GM19324 (cell line): Measurements from ENCODE around the gene TAS1R3.
A peak's percentile ranks its signal among the peaks of the same experiment; 100 is the strongest.

Experiments used
- ATAC-seq: cut with Tn5 transposase; IDR thresholded peaks from one replicate; pipeline ENCODE4 v1.9.1; 2021; ENCODE audit warnings: mild to moderate bottlenecking, moderate library complexity; ENCODE audit not compliant: unreplicated experiment, low FRiP score

The TAS1R3 gene

DNA sequence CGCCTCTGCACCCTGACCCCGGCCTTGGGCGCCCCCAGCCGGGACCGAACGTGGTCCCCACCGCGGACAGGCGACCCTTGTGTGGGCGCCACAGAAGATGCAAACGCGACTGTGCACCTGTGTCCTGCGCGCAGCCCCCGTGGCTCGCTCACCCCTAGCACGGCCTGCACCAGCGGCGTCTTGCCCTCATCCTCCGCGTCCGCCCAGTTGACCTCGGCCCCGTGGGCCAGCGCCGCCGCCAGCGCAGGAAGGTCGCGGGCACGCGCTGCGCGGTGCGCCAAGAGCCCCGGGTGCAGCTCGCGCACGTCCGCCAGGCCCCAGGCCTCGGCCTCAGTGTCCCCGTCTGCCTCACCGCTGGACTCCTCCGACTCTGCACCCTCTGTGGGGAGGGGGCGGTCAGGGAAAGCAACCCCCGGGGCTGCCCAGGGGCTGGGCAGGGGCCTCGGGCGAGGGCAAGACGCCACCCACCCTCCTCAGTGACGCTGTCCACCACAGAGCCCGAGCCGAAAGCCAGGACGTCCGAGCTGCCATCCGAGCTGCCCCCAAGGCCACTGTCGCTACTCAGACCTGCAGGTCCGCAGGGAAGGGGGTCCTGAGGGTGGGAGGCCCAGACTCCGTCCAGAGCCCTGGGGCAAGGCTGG, 36.7 kb upstream of the TAS1R3 start:
- ATAC-seq: no peak

GRCh38 chr1:1295154-1295923, 35.7 kb upstream of the TAS1R3 start:
- no peak for ATAC-seq

- no peak for ATAC-seq
Measured at GRCh38 chr1:1296070-1297061, 34.7 kb upstream of the TAS1R3 start.

DNA sequence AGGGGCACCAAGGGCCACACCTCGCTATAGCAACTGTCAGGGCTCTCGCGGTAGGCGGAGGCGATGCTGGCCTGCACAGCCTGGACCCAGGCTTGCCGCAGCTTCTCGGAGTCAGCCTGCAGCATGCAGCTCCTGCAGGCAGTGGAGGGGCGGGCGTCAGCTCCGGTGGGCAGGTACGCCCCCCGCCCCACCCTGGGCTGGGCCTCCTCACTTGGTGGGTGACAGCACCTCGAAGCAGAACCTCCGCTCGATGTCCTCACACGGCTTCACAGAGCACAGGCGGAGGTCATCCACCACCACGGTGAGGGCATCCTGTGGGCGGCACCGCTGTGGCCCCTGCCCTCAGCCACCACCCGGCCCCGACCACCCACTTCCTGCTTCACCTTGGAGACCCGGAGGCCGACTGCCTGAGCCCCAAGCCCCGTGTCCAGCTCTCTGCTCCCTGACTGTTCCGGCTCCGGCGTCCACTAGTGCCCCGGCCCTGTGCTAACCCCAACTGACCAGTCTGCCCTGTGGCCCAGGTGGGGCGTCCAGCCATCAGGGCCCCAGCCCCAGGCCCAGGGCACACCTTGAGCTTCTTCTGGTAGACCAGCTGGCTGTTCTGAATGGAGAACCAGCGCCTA, 33.2 kb upstream of the TAS1R3 start:
- ATAC-seq: no peak

DNA sequence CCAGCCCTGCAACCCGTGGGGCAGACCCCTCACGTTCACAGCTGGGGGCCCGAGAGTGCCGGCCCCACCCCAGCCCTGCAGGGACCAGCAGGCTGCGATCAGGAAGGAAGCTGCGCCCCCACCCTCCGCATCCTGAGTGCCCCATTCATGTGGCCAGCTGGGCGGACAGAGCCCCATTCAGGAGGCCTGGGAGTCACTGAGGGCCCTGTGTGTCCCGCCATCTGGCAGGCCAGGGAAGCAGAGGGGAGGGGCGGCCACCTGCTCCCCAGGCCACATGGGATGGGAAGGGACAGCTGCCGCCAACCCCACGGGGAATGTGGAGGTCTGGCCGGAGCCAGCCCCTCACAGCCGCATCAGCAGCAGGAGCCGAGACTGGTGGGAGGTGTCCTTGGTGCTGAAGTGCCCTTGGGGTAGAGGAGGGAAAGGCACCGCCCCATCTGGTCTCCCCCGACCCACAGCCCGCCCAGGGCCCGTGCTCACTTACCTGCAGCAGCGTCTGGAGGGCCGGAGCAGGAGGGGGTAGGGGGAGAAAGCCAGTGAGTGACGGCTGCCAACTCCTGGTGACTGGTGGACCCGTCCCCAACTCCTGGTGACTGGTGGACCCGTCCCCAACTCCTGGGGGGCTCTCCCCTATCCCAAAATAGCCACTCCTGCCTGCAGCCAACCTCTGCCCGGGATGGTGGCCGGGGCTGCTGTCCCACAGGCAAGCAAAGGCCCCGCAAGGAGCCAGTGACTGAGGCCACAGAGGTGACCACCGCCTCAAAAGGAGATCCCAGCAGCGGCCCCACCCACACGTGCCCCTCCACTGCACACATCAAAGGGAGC, 32.0 kb upstream of the TAS1R3 start:
- ATAC-seq: no peak

GRCh38 chr1:1299686-1300351, 31.3 kb upstream of the TAS1R3 start:
- ATAC-seq: no peak

- ATAC-seq: no peak
Measured at GRCh38 chr1:1300352-1300739, 30.7 kb upstream of the TAS1R3 start.

GRCh38 chr1:1302006-1302430, 29.1 kb upstream of the TAS1R3 start:
- no peak for ATAC-seq

DNA sequence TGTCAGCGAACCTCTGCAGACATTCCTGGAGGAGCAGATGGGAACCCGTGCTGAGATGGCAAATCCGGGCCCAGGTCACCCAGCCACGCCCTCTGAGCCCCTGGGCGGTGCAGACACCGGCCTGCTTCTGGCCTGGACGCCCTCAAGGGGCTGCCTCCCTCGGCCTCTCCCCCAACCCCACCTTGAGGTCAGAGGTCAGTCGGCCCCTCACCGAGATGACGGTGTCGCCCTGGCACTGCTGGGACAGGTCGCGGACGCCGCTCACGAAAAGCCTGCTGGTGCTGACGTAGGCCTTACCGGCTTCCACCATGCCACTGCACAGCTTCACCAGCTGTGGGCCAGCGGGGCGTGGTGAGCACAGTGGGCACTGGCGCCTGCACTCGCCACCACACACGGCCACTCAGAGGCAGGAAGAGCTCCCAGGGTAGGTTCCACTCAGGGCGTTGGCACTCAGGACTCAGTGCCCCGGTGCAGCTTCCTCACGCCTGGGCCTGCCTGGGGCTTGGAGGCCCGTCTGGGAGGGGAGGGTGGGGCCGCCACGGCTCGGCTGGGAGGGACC, 28.1 kb upstream of the TAS1R3 start:
- ATAC-seq: no peak

GRCh38 chr1:1303736-1304135, 27.3 kb upstream of the TAS1R3 start:
- ATAC-seq: no peak

DNA sequence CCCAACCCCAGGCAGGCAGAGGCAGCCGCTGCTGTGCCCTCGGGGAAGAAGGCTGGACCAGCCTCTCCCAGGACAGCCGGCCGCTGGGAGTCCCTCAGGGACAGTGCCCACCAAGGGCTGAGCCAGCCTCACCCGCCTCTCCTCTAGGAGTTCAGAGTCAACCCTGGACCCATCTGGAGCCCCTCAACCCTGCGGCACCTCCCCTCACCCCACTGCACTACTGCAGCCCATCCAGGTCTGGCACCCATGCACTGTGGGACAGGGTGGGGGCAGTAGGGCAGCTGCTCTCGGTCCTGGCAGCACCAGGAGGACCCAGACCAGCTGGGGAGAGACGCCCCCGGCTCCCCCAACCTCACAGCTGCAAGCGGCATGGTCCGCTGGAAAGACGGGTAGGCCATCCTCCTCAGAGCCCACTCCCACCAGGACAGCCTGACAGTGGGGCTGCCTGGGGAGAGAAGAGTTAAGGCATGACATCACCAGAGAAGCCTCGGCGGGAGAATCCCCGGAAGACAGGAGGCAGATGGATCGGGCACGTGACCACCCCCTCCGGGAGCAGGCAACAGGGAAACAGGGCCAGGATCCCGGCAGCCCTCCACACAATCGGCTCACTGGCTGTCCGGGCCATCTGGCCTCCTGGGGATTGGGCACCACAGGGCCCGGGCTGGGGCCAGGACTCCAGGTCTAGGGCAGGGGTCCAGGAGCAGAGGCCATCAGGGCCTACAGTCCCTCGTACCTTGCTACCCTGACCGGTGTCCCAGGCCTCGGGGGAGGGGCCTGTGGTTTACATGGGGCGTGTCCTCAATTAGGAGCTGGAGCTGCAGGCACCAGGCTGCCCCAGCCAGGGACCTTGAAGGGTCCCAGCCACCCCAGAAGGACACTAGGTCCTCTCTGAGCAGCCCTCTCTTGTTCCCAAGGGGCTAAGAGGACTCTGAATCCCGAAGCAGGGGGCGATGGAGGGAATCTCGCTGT, 26.5 kb upstream of the TAS1R3 start:
- no peak for ATAC-seq

DNA sequence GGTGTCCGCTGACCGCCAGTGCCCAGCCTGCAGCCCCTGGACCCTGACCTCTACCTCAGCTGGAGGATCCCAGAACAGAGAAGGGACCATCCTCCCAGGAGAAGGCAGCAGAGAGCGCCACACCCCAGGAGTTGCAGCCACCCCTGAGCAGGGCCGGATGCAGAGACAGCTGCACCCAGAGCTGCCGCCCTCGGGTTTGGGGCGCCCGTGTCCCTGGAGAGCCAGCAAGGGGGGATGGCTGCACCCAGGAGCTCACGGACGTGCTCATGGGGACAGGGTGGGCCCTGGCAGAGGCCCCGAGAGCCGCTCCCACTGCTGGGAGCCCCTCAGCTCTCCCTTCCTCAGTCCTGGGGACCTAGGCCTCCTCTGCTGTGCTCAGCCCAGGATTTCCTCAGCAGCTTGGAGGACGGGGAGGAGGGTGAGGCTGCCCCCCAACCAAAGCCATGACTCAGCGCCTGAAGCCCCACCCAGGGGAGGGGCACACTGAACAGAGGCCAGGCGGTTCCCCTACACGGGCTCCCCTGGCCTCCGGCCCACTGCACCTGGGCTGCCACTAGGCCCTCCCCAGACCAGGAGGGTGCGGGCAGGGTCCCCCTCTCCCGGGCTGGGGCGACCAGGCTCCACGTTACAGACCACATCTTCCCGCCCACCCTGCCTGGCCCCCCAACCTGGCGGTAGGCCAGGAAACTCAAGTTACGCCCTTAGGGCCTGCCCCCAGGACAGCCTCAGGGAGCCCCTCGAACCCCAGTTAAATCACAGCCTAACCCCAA, 25.6 kb upstream of the TAS1R3 start:
- no peak for ATAC-seq

GRCh38 chr1:1306070-1306660, 24.9 kb upstream of the TAS1R3 start:
- no peak for ATAC-seq

- no peak for ATAC-seq
Measured at GRCh38 chr1:1306661-1307260, 24.3 kb upstream of the TAS1R3 start.

DNA sequence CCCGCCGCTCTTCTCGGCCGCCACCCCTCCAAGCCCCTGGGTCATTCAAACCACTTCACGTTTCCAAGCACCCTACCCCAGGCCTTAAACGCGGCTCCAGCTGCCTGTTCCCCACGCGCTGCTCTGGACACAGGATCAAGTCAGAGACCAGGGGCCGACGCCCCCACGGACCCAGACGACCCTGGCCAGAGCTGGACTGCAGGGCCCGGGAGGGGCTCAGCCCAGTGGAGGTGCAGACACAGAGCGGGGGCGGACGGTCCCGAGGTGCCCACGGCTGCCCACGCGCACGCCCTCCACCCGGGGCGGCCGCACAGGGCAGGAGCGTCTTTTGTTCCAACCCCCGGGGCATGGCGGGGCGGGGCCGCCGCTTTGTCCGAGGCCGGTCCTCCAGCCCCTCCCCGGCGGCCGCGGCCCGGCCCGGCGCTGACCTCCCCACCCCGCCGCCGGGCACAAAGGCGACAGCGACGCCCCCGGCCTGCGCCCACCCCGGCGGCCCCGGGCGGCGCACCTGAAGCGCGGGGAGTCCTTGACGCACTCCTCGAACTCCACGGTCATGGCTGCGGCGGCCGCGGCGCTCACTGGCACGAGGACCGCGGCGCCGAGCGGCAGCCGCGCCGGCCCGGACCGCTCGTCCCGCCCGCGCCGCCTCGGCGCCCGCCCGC, 23.7 kb upstream of the TAS1R3 start:
- peak; percentile 16 for ATAC-seq
